ENCODE measurements around the gene PRR12.

Gene PRR12

GRCh38 chr19:49651029-49651819 lies 60.2 kb downstream of the PRR12 start:
- Histone ChIP-seq H3K9me3 (ENCODE audit: low read depth, low read length) (no peaks in the 10 kb centered on the region), H3K9ac (ENCODE audit: insufficient read length) (no peak overlapping the region), H3K4me3 (no peak overlapping the region), H3K36me3 (ENCODE audit: insufficient read depth, low read length) (peaks cover 61% of the 10 kb centered on the region; the same call in 1 of the 2 replicates), H3K27ac (no peak overlapping the region)
- DNase-seq (ENCODE audit: low read depth, low spot score) = no peak
- TF ChIP-seq POLR2AphosphoS5 (IDR thresholded peaks at IDR 0.05; ENCODE audit: borderline replicate concordance, low read depth, low read length) (no peak), FOXP2 (optimal IDR thresholded peaks at IDR 0.05; ENCODE audit: control extremely low read depth, extremely low read length, insufficient read depth) (no peak), EZH2 (IDR thresholded peaks at IDR 0.05) (no peak)

DNA sequence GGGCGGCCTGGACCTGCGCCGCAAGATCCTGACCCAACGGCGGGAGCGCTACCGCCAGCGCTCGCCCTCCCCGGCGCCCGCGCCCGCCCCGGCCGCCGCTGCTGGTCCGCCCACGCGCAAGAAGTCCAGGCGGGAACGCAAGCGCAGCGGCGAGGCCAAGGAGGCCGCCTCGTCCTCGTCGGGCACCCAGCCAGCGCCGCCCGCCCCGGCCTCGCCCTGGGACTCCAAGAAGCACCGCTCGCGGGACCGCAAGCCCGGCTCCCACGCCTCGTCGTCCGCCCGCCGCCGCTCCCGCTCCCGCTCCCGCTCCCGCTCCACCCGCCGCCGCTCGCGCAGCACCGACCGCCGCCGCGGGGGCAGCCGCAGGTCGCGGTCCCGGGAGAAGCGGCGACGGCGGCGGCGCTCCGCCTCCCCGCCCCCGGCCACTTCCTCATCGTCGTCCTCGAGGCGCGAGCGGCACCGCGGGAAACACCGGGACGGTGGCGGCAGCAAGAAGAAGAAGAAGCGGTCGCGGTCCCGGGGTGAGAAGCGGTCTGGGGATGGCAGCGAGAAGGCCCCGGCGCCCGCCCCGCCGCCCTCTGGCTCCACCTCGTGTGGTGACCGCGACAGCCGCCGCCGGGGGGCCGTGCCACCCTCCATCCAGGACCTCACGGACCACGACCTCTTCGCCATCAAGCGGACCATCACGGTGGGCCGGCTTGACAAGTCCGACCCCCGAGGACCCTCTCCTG lies 61.0 kb downstream of the PRR12 start:
- H3K9ac ChIP-seq (ENCODE audit: insufficient read length) = no peak overlapping the region
- H3K9me3 ChIP-seq (ENCODE audit: low read depth, low read length) = no peaks in the 10 kb centered on the region
- TF ChIP-seq EZH2 (IDR thresholded peaks at IDR 0.05) (no peak), POLR2AphosphoS5 (IDR thresholded peaks at IDR 0.05; ENCODE audit: borderline replicate concordance, low read depth, low read length) (no peak), FOXP2 (optimal IDR thresholded peaks at IDR 0.05; ENCODE audit: control extremely low read depth, extremely low read length, insufficient read depth) (no peak)
- no peak overlapping the region for H3K4me3 ChIP-seq
- H3K36me3 ChIP-seq (ENCODE audit: insufficient read depth, low read length) = peaks cover 60% of the 10 kb centered on the region; the same call in 1 of the 2 replicates
- DNase-seq (ENCODE audit: low read depth, low spot score) = no peak
- H3K27ac ChIP-seq = no peak overlapping the region

GRCh38 chr19:49652551-49653465 lies 61.8 kb downstream of the PRR12 start:
- TF ChIP-seq POLR2AphosphoS5 (IDR thresholded peaks at IDR 0.05; ENCODE audit: borderline replicate concordance, low read depth, low read length) = no peak
- no peak for TF ChIP-seq EZH2 (IDR thresholded peaks at IDR 0.05)
- no peak for TF ChIP-seq FOXP2 (optimal IDR thresholded peaks at IDR 0.05; ENCODE audit: control extremely low read depth, extremely low read length, insufficient read depth)
- H3K4me3 ChIP-seq = no peak overlapping the region
- DNase-seq (ENCODE audit: low read depth, low spot score) = no peak
- H3K27ac ChIP-seq = no peak overlapping the region
- H3K9me3 ChIP-seq (ENCODE audit: low read depth, low read length) = no peaks in the 10 kb centered on the region
- no peak overlapping the region for H3K9ac ChIP-seq (ENCODE audit: insufficient read length)
- peaks cover 59% of the 10 kb centered on the region; the same call in 1 of the 2 replicates for H3K36me3 ChIP-seq (ENCODE audit: insufficient read depth, low read length)

- H3K4me3 ChIP-seq = no peak overlapping the region
- peaks cover 65% of the 10 kb centered on the region for H3K36me3 ChIP-seq (ENCODE audit: insufficient read depth, low read length)
- no peak overlapping the region for H3K27ac ChIP-seq
- TF ChIP-seq POLR2AphosphoS5 (IDR thresholded peaks at IDR 0.05; ENCODE audit: borderline replicate concordance, low read depth, low read length) (no peak), EZH2 (IDR thresholded peaks at IDR 0.05) (no peak), FOXP2 (optimal IDR thresholded peaks at IDR 0.05; ENCODE audit: control extremely low read depth, extremely low read length, insufficient read depth) (no peak)
- H3K9me3 ChIP-seq (ENCODE audit: low read depth, low read length) = no peaks in the 10 kb centered on the region
- H3K9ac ChIP-seq (ENCODE audit: insufficient read length) = no peak overlapping the region
- DNase-seq (ENCODE audit: low read depth, low spot score) = no peak
These were observed 62.5 kb downstream of the PRR12 start for GRCh38 chr19:49653466-49653806.

DNA sequence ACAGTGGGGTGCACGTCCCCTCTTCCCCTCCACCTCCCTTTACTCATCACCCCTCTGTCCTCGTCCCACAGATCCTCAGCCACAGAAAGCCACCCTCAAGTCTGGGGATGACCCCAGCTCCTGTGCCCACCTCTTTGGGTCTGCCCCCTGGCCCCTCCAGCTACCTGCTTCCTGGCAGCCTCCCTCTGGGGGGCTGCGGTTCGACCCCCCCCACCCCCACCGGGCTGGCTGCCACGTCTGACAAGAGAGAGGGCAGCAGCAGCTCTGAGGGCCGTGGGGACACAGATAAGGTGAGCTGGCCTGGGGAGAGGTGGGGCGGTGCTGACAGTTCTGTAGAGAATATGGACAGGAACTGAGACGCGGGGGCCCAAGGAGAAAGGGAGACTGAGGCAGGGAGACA lies 63.6 kb downstream of the PRR12 start:
- TF ChIP-seq POLR2AphosphoS5 (IDR thresholded peaks at IDR 0.05; ENCODE audit: borderline replicate concordance, low read depth, low read length) (no peak), EZH2 (IDR thresholded peaks at IDR 0.05) (no peak), FOXP2 (optimal IDR thresholded peaks at IDR 0.05; ENCODE audit: control extremely low read depth, extremely low read length, insufficient read depth) (no peak)
- Histone ChIP-seq H3K9ac (ENCODE audit: insufficient read length) (no peak overlapping the region), H3K27ac (no peak overlapping the region), H3K4me3 (no peak overlapping the region), H3K9me3 (ENCODE audit: low read depth, low read length) (no peaks in the 10 kb centered on the region), H3K36me3 (ENCODE audit: insufficient read depth, low read length) (peaks cover 73% of the 10 kb centered on the region)
- no peak for DNase-seq (ENCODE audit: low read depth, low spot score)

DNA sequence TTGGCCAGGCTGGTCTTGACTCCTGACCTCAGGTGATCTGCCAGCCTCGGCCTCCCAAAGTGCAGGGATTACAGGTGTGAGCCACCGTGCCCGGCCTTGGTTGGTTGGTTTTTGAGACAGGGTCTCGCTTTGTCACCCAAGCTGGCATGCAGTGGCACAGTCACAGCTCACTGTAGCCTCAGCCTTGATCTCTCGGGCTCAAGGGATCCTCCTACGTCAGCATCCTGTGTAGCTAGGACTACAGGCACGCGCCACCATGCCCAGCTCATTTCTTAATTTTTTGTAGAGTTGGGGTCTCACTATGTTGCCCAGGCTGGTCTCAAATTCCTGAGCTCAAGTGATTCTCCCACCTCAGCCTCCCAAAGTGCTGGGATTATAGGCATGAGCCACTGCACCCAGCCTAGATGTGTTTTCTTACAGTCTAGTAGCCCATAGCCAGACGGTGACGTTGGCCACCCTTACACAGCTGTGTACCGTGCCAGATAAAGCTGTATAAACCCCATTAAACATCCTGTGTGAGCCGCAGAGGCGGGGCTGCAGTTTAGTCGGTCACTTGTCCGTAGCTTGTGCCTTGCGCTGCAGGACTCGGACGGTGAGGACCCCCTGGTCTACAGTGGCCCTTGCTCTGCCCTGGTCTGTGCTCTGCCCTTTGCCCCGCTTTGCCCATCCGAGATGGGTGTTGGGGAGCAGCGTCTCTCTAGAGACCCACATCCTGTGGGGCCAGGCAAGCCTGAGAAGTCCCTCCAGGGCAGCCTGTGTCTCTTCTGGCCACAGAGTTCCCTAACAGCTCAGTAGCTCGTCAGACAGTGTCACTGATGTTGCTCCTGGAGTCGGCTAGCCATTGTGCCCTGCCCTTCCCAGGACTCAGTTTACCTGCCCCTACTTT lies 64.8 kb downstream of the PRR12 start:
- no peak for DNase-seq (ENCODE audit: low read depth, low spot score)
- no peak overlapping the region for H3K9ac ChIP-seq (ENCODE audit: insufficient read length)
- TF ChIP-seq EZH2 (IDR thresholded peaks at IDR 0.05) (no peak), POLR2AphosphoS5 (IDR thresholded peaks at IDR 0.05; ENCODE audit: borderline replicate concordance, low read depth, low read length) (no peak), FOXP2 (optimal IDR thresholded peaks at IDR 0.05; ENCODE audit: control extremely low read depth, extremely low read length, insufficient read depth) (no peak)
- H3K36me3 ChIP-seq (ENCODE audit: insufficient read depth, low read length) = peaks cover 75% of the 10 kb centered on the region
- H3K9me3 ChIP-seq (ENCODE audit: low read depth, low read length) = no peaks in the 10 kb centered on the region
- no peak overlapping the region for H3K4me3 ChIP-seq
- no peak overlapping the region for H3K27ac ChIP-seq

- TF ChIP-seq FOXP2 (optimal IDR thresholded peaks at IDR 0.05; ENCODE audit: control extremely low read depth, extremely low read length, insufficient read depth) (no peak), POLR2AphosphoS5 (IDR thresholded peaks at IDR 0.05; ENCODE audit: borderline replicate concordance, low read depth, low read length) (no peak), EZH2 (IDR thresholded peaks at IDR 0.05) (no peak)
- Histone ChIP-seq H3K36me3 (ENCODE audit: insufficient read depth, low read length) (peaks cover 76% of the 10 kb centered on the region), H3K9me3 (ENCODE audit: low read depth, low read length) (no peaks in the 10 kb centered on the region), H3K4me3 (no peak overlapping the region), H3K27ac (no peak overlapping the region), H3K9ac (ENCODE audit: insufficient read length) (no peak overlapping the region)
- no peak for DNase-seq (ENCODE audit: low read depth, low spot score)
These were observed 65.6 kb downstream of the PRR12 start for GRCh38 chr19:49656456-49657109.
